Vagina (tissue), 2 donors: ENCODE measurements around the gene CELF4.

ENCODE experiments used
- CTCF ChIP-seq, 3 experiments: fragments of 450-650 bp in 2 of 3; fragments of 200-600 bp in 1 of 3; sonication (generic) in 1 of 3; IDR thresholded peaks; one replicate each; pipeline ENCODE4 v1.5.1; 2017 to 2019; ENCODE audit warnings: antibody characterized with exemption in 3 of 3, mild to moderate bottlenecking in 2 of 3, moderate library complexity in 2 of 3
- POLR2AphosphoS5 ChIP-seq, 2 donors: sonication (generic); formaldehyde crosslinking; IDR thresholded peaks; one replicate each; pipeline ENCODE4 v1.9.0; 2017; ENCODE audit warnings: antibody characterized with exemption in 2 of 2, mild to moderate bottlenecking in 2 of 2, low read depth in 1 of 2; ENCODE audit not compliant: insufficient read depth in 1 of 2

DNA sequence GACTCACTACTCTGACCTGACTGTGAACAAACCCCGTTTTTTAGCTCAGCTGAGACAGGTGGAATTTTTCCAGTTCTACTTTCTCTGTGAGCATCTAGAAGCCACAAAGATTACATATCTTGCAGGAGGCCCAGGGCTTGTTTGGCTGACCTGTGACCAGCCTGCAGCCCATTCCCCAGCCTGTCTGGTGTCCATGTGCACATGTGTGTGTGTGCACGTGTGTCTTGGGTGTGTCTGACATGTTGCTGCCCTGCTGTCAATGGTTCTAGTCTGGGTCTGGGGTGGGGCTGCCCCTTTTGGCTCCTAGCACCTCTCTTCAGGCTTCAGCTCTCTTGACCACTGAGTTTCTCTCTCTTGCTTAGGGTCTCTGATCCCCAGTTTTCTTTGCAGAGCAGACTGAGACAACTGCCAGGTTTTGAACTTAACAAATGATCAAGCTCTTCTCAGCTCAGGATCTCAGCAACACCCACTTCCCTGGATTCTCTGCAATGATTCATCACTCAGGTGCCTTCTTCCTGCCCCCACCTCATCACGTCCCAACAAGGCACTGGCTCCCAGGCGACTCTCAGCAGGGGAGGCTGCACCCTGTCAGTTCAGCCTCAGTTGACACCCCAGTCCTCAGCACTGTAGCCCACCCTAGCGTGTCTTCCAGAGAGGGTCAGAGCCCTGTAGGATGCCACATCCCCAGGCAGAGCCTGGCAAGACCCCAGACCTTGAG, 130.3 kb downstream of the CELF4 start:
- TF ChIP-seq POLR2AphosphoS5 (IDR thresholded peaks at IDR 0.05; ENCODE audit: insufficient read depth in 1 of 2, low read depth in 1 of 2) (no peak), CTCF (IDR thresholded peaks at IDR 0.05) (no peak)
